GM21381 (cell line): Measurements from ENCODE around the gene MFRP.

Experiments used
- ATAC-seq: cut with Tn5 transposase; IDR thresholded peaks from one replicate; pipeline ENCODE4 v1.9.1; 2021; ENCODE audit warnings: mild to moderate bottlenecking, moderate library complexity; ENCODE audit not compliant: unreplicated experiment

MFRP gene

DNA sequence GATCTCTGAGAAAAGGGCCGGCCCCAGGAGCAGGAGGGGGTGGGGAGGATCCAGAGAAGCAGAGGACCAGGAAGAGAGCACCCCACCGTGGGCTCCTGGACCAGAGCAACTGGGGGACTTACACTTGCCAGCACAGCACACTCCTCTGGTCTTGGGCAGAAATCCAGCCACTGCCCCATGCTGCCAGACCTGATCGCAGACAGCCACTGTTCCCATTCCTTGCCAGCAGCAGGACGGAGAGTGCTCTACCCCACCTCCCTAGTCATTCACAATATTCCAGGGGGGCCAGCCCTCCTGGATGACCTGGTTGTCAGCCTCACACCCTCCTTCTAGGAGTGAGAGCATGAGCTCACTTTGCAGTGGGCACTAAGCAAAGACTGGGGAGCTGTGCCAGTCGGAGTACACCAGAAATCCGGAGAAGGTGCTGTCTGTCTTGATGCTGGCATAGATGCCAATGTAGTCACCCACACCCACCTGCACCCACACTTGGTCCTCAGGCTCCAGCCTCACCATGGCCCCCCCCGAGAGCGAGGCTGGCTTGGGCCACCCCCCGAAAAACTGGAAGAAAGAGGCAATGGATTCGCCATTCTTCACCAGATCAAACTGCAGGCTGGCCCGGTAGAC lies 7.4 kb downstream of the MFRP start:
- ATAC-seq, result no peak

DNA sequence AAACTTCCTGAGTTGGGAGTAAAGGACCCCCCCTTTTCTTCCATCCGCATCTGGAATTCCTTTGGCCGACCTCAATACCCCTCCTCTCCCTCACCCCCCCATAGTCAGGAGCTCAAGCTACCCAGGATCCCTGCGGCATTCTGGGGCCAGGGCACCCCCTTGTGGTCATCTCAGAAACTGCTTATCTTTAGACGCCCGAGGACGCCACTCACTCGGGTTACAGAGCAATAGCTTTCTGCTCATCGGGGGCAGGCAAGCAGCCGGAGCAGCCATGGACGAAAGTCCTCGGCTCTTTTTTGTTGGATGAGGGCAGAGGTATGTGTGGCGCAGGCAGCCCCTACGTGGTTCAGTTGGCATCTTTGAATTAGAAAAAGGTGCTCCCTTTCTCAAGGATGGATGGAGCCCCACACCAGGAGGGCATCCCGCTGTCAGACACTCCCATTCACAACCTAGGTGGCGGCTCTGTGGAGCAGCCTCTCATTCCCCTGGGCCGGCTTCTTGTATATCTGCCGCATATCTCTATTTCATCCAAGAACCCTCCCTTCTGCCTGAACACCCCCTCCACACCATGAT lies 8.1 kb downstream of the MFRP start:
- no peak for ATAC-seq

DNA sequence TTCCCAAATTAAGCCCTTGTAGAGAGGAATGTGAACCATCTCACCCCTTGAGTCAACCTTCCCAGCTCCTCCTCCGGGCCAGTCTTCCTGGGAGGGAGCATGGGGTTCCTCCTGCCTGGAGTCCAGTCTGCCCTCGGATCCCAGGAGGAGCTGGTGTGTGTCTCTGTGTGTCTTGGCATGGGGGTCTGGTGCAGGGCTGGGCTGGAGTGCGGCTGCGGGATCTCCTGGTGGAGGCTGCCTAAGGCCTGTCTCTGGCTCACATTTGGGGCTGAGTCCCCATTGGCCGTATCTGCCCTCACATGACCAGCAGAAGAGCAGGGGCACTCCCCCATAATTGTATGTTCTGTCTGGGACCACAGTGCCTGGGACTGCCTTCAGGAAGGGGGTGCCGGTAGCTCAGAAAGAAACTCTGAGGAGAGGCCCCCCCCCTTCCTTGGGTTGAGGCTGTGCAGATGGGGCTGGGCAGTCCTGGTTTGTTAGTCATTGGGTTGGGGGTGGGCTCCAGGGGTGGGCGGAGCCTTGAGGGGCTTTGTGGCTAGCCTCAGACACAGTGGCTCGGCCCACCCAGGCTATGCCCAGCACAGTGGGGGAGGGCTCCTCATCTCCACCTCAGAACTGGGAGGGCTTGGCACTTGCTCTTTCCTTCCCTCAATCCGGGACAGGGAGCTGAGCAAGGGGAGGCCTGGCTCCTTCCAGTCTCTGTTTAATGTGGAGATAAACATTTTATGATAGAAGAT lies 8.8 kb downstream of the MFRP start:
- no peak for ATAC-seq

DNA sequence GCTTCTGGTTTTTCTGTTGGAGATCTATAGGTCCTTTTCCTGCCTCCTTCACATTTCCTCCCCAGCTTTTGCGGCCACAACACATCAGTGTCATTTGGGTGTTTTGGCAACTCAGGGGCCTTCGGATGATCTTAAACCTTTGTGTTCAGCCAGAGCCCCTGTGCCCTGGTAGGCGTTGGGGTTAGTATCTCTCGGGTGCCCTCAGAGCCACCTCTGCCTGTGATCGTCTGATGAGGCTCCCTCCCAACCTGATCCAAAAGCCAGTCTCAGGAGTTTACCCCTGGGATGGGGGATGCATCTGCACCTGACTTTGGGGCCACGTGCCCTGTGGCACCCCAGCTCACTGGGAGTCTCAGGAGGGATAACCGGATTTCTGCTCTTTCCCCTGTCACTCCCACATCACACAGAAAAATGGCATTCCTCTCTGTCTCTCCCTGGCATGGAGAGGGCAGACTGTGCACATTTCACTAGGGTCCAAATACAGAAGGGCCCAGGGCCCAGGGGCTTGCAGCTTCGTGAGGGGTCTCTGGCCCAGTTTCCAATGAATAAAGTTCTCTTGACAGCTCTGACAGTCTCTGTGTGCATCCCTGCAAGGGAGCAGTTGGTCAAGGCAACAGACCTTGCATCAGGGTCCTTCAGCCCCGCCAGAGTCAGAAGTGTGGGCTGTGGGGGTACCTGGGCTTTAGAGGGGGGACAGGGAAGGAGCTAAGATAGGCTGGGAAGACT lies 9.6 kb downstream of the MFRP start:
- ATAC-seq, result no peak

DNA sequence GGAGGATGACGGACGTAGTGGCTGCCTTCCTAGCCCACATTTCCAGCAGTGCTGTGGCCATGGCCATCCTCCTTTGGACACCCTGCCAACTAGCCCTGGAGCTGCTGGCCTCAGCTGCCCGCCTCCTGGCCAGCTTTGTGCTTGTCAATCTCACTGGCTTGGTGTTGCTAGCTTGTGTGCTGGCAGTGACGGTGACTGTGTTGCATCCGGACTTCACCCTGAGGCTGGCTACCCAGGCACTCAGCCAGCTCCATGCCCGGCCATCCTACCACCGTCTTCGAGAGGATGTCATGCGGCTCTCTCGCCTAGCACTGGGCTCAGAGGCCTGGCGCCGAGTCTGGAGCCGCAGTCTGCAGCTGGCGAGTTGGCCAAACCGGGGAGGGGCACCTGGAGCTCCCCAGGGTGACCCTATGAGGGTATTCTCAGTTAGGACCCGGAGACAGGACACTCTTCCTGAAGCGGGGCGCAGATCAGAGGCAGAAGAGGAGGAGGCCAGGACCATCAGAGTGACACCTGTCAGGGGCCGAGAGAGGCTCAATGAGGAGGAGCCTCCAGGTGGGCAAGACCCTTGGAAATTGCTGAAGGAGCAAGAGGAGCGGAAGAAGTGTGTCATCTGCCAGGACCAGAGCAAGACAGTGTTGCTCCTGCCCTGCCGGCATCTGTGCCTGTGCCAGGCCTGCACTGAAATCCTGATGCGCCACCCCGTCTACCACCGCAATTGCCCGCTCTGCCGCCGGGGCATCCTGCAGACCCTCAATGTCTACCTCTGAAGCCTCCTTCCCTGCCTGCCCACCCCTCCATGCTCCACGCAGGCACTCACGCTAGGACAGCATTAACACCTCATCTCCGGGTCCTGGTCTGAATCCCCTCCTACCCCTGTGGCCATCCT lies 10.6 kb downstream of the MFRP start:
- ATAC-seq, result no peak

DNA sequence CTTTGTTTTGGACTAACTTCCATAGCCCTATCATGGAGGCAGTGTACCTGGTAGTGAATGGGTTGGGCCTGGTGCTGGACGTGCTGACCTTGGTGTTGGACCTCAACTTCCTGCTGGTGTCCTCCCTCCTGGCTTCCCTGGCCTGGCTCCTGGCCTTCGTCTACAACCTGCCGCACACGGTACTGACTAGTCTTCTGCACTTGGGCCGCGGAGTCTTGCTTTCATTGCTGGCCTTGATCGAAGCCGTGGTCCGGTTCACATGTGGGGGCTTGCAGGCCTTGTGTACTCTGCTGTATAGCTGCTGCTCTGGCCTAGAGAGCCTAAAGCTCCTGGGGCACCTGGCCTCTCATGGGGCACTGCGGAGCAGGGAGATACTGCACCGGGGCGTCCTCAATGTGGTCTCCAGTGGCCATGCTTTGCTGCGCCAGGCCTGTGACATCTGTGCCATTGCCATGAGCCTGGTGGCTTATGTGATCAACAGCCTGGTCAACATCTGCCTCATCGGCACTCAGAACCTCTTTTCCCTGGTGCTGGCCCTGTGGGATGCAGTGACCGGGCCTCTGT lies 11.3 kb downstream of the MFRP start:
- no peak for ATAC-seq

DNA sequence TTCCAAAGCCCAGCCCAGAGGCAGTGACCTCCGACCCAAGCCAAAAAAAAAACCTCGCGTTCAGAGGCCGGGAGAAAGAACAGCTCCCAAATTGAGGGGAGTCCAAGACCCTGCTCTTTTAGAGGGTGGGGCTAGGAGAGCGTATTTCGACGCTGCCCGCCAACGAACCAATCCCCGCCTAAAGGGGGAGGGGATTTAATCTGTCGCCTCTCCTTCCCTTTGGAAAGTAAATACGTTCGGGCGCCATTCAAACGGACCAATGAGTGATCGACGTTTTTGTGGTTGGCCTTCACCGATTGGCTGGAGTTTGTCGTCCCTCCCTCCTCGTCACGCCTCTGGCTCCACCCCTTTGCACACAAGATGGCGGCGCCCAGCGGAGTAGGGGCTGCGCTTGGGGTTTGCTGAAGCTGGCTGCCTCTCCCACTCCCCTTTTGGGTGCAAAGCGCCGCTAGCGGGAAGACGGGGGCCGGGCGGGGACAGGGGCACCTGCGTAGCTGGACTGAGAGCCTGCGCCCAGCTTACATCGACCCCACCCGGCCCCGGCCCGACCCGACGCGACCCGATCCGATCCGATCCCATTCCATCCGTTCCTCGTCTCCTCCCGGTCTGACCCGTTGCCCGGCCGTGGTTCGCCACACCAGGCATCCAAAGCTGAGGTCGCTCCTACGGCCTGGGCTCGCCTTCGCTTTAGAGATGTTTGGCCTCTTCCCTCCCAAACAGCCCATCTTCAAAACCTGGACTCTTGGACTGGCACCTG lies 12.2 kb downstream of the MFRP start, which contains the start of gene RNF26:
RNF26 (plus strand) TSS at position 354 of the 757 bp plus-strand sequence. CDS start 596 bp downstream, outside the sequence.
- peak; percentile 91 for ATAC-seq

DNA sequence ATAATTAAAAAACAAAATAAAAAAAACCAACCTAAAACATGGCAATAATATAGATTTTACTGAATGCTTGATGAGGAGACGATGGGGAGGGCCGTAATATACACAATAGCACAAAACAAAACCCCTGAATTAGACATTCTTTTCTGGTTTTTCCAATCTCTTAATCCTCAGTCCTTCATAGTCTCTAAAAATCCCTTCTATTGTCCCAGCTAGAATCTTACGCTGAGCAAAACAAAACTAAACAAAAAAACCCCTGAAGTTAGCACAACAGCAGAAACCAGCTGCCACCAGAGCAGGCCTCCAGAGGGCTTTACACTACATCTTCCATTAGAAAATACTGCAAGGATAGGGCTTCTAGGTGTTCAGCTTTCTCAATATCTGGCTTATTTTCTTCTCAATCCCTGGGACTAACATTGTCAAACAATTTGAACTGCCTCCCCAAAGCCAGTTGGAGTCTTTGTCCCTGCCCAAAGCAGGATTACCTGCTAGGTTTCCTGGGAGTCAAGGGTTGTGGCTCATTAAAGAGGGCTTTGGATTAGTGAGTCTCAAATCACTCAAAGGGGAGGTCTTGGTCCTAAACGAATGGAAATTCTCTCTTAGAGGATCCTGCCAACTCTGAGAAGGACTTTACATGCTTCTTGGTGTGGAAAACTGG lies 14.3 kb downstream of the MFRP start:
- ATAC-seq, result no peak

DNA sequence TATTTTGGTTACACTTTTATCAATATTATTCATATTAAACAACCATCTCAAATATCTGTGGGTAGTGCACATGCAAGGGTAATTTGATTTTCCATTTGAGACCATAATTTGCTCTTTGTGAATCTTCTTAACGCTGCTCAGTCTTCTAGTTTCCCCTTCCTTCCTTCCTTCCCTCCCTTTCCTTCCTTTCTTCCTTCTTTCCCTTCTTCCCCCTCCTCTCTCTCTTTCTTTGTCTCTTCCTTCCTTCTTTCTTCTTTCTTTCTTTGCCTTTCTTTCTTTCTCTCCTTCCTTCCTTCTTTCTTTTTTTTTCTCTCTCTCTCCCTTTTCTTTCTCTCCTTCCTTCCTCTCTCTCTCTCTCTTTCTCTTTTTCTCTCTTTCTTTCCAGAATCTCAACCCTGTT lies 16.3 kb downstream of the MFRP start:
- ATAC-seq, result no peak

DNA sequence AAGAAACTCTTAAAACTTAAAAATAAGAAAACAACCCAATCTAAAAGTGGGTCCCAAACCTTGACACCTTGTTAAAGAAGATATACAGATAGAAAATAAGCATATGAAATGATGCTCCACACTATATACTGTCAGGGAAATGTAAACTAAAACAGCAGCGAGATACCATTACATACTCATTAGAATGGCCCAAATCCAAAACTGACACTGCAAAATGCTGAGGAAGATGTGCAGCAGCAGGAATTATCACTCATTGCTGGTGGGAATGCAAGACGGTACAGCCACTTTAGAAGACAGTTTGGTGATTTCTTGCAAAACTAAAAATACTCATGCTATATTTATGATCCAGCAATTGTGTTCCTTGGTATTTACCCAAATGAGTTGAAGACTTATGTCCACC lies 17.2 kb downstream of the MFRP start:
- no peak for ATAC-seq

DNA sequence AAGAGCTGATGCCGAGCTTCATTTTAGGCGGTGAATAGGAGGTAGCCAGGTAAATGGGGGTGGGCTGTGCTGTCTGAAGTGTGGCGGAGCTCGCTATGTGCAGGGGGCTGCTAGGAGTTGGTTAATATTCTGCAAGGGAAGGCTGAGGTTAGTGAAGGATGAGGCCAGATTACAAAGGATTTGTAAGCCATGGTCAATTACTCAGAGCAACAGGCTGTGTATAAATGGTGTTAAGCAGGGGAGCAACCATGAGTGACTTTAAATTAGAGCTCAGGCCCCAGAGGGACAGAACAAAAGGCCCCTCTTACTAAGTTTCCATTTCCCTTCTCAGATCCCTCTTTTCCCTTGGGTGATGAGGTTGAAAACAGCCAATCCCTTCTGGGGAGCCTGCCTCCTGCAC lies 22.3 kb downstream of the MFRP start:
- ATAC-seq, result no peak

DNA sequence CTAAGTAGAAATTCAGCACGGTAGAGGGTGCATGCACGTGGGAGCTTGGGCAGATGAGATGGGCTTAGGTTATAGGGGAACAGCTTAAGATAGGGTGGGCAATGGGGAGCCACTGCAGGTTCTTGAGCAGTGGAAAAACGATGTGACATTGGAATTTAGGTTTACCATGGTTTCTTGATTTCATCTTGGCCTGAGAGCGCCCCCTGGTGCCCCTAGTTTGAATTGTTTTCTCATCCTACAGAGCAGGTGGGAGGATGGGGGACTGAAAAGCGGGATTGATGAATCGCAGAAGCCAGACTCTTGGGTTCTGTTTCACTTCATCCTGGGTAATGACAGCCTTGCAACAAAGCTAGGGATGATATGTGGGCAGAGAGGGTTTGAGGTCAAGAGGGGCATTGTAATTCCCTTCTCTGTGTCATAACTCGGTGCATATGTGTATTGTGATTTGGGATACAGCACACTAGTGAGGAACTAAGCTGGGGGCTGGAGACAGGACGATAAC lies 22.9 kb downstream of the MFRP start:
- ATAC-seq, result no peak

DNA sequence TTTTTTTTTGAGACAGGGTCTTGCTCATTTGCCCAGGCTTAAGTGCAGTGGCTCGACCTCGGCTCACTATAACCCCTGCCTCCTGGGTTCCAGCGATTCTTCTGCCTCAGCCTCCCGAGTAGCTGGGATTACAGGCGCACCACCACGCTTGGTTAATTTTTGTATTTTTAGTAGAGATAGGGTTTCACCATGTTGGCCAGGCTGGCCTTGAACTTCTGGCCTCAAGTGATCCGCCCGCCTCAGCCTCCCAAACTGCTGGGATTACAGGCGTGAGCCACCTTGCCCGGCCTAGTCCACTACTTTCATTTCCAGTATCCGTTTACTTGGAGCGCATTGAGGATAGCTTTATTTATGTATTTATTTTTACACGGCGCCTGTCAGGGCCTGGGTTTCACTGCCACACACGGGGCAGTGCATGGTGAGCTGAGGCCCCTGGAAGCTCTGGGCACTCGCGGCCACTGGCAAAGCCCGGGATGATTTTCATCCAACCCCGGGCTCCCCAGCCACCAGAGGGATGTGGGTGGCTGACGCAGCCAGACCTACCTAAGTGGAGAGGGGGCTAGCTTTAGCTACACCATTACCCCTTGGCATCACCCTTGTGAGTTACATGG lies 23.5 kb downstream of the MFRP start:
- no peak for ATAC-seq

DNA sequence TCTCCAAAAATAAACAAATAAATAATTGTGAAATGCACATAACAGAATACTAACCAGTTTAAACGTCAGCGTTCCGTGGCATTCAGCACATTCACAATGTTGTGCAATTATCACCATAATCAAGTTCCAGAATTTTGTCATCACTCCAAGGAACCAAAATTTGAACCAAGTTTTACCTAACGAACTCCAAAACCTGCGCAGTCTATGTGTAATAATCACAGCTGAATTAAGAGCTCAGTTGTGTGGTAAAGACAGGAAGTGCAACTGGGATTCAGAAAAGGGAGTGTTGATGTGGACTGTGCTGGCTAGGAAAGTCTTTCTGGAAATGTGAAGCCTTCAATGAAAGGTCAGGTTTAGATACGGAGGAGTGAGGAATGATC lies 24.2 kb downstream of the MFRP start:
- no peak for ATAC-seq

DNA sequence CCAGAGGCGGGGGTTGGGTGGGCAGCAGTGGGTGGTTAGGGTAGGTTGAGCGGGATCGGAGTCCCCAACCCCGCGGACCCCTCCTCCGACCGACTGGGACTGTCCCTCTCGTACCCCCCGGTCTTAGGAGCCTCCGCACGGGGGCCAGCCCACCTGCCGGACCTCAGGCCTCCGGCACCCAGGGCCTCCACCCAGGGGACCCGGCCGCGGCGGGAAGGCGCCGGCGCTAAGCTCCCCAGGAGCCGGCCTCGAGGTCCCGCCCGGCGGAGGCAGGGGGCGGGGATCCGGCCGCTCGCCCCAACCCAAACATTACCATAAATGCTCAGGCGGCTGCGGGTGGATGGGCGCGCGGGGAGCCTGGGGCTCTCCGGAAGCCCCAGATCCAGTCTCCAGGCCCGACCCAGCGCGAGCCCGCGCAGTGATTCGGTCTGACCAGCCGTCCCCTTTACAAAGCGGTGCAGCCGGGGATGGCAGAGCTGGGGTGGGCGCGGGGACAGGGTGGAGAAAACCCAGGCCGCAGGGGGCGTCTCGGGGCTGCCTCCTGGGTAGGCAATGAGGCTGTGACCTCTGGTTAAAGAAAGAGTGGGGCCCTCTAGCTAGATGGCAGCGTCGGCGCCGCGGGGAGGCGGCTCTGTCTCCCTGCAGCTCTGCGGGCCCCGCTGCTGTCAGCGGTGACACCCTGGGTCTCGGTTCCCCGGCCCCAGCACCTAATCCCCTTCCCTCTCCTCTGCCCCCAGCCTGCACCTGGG lies 25.6 kb downstream of the MFRP start:
- ATAC-seq, result peak; percentile 44

DNA sequence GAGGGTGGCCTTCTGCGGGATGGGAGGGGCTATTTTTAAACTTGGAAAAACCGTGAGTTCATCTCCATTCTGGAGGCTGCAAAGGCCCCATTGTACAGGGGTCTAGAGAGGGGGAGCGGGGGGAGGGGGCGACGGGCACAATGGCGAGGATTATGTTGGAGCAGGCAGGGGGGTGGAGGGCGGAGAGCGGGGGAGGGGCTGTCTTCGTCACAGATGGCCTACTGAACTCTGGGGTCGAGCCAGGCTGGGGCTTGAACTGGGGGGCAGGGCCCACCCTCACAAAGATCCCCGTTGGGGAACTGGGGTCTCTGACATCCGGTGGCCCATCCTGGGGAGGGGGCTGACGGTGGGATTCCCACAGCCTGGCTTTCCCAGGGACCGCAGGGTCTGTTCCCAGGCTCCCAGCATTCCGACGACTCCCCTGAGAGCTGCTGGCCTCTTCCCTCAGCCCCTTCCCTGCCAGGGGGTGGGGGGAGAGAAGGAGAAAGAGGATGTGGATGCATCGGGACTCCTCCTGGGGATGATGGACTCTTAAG lies 26.2 kb downstream of the MFRP start:
- ATAC-seq, result no peak

DNA sequence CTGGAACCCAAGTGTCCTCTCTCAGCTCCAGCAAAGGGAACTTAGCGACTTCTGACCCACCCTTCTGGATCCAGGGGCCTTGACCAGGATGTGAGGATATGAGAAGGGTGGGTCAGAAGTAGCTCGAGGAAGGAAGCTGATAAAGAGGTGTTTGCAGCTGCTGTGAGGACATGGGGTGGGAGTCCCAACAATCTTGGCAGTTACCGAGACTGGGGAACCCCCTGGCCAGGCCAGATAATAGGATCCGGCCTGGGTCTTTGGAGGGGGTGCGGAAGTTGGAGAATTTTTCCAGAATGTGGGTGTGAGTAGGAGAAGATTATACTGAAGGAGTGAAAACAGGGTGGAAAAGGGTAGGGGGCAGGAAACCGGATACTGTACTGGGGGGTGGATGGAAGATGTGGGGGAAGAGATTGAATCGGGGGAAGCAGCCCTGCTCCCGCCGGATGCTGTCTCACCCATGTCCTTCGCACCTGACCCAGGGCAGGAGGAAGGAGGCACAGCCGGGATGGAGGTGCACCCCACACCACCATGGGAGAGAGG lies 26.7 kb downstream of the MFRP start:
- ATAC-seq, result no peak
